HEK293 (cell line): ENCODE measurements around the gene LCE1F.

Experiments
- HOXC10 ChIP-seq: sonication (generic); formaldehyde crosslinking; IDR thresholded peaks from 2 replicates; pipeline ENCODE4 v1.8.1; 2023; ENCODE audit warnings: mild to moderate bottlenecking, missing genetic modification reagents
- ZEB2 ChIP-seq: fragments of 450-650 bp; formaldehyde crosslinking; IDR thresholded peaks from 2 replicates; pipeline ENCODE4 v1.5.1; 2016; ENCODE audit warnings: missing biosample characterization, missing genetic modification characterization
- ZNF24 ChIP-seq: fragments of 450-650 bp; formaldehyde crosslinking; IDR thresholded peaks from 2 replicates; pipeline ENCODE4 v1.5.1; 2016; ENCODE audit warnings: missing biosample characterization, missing genetic modification characterization
- ZNF274 ChIP-seq, 2 experiments: fragments of 200-500 bp in 1 of 2; fragments of 450-650 bp in 1 of 2; sonication (Bioruptor generic) in 1 of 2; formaldehyde crosslinking in 1 of 2; IDR thresholded peaks; 2 replicates each; pipeline versions ENCODE4 v1.5.1 to v1.6.1; 2014 to 2016; ENCODE audit warnings: borderline replicate concordance in 1 of 2, inconsistent platforms in 1 of 2, low read length in 1 of 2, missing biosample characterization in 1 of 2, missing genetic modification characterization in 1 of 2
- TF ChIP-seq, protein P1 (sequence below): fragments of 450-650 bp; formaldehyde crosslinking; IDR thresholded peaks from 2 replicates; pipeline ENCODE4 v1.5.1; 2016; ENCODE audit warnings: missing biosample characterization, missing genetic modification characterization
- TF ChIP-seq, protein P2 (sequence below): fragments of 450-650 bp; formaldehyde crosslinking; IDR thresholded peaks from 2 replicates; pipeline ENCODE4 v1.5.1; 2016; ENCODE audit warnings: missing biosample characterization, missing genetic modification characterization
- TF ChIP-seq, protein P3 (sequence below): fragments of 450-650 bp; IDR thresholded peaks from 2 replicates; pipeline ENCODE4 v1.5.1; 2018; ENCODE audit warnings: missing biosample characterization, missing genetic modification characterization
- TF ChIP-seq, protein P4 (sequence below): fragments of 450-650 bp; formaldehyde crosslinking; optimal IDR thresholded peaks from 2 replicates; pipeline ENCODE3; 2016; ENCODE audit warnings: missing biosample characterization, mild to moderate bottlenecking, missing genetic modification characterization

DNA sequence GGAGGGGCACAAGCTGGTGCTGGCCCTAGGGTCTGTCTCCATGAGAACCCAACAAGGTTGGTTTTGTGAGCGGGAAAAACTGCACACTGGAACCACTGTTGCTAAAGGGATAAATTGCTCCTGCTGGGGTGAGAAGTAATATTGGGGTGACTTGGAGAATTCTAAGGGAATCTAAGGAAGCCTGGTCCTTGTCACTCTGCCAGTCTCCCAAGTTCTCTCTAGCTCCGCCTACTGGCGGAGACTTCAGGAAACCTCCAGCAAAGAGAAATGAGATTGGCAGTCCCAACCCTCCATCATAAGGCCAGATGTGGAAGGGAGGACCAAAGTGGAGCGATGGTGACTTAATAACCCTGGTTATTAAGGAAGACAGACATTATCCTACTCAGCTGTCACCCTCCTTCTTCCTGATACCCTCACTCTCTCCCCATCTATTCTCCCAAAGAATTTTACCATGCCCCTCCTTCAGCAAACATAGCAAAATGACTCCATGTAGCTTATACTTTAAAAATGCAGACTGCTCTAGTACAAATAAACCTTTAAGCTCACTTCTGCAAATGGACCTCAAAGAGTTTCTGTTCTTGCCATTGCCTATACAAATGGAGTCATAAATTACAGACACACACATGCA, 2.7 kb downstream of the LCE1F start:
- TF ChIP-seq, protein P1, sequence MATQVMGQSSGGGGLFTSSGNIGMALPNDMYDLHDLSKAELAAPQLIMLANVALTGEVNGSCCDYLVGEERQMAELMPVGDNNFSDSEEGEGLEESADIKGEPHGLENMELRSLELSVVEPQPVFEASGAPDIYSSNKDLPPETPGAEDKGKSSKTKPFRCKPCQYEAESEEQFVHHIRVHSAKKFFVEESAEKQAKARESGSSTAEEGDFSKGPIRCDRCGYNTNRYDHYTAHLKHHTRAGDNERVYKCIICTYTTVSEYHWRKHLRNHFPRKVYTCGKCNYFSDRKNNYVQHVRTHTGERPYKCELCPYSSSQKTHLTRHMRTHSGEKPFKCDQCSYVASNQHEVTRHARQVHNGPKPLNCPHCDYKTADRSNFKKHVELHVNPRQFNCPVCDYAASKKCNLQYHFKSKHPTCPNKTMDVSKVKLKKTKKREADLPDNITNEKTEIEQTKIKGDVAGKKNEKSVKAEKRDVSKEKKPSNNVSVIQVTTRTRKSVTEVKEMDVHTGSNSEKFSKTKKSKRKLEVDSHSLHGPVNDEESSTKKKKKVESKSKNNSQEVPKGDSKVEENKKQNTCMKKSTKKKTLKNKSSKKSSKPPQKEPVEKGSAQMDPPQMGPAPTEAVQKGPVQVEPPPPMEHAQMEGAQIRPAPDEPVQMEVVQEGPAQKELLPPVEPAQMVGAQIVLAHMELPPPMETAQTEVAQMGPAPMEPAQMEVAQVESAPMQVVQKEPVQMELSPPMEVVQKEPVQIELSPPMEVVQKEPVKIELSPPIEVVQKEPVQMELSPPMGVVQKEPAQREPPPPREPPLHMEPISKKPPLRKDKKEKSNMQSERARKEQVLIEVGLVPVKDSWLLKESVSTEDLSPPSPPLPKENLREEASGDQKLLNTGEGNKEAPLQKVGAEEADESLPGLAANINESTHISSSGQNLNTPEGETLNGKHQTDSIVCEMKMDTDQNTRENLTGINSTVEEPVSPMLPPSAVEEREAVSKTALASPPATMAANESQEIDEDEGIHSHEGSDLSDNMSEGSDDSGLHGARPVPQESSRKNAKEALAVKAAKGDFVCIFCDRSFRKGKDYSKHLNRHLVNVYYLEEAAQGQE (tag by site-specific recombination), result no peak
- TF ChIP-seq HOXC10, result no peak
- TF ChIP-seq ZEB2 (tag by site-specific recombination), result no peak
- TF ChIP-seq, protein P2, sequence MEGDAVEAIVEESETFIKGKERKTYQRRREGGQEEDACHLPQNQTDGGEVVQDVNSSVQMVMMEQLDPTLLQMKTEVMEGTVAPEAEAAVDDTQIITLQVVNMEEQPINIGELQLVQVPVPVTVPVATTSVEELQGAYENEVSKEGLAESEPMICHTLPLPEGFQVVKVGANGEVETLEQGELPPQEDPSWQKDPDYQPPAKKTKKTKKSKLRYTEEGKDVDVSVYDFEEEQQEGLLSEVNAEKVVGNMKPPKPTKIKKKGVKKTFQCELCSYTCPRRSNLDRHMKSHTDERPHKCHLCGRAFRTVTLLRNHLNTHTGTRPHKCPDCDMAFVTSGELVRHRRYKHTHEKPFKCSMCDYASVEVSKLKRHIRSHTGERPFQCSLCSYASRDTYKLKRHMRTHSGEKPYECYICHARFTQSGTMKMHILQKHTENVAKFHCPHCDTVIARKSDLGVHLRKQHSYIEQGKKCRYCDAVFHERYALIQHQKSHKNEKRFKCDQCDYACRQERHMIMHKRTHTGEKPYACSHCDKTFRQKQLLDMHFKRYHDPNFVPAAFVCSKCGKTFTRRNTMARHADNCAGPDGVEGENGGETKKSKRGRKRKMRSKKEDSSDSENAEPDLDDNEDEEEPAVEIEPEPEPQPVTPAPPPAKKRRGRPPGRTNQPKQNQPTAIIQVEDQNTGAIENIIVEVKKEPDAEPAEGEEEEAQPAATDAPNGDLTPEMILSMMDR (tag by site-specific recombination), result no peak
- TF ChIP-seq, protein P3, sequence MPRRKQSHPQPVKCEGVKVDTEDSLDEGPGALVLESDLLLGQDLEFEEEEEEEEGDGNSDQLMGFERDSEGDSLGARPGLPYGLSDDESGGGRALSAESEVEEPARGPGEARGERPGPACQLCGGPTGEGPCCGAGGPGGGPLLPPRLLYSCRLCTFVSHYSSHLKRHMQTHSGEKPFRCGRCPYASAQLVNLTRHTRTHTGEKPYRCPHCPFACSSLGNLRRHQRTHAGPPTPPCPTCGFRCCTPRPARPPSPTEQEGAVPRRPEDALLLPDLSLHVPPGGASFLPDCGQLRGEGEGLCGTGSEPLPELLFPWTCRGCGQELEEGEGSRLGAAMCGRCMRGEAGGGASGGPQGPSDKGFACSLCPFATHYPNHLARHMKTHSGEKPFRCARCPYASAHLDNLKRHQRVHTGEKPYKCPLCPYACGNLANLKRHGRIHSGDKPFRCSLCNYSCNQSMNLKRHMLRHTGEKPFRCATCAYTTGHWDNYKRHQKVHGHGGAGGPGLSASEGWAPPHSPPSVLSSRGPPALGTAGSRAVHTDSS (tag by site-specific recombination), result no peak
- TF ChIP-seq ZNF24, result no peak
- TF ChIP-seq, protein P4, sequence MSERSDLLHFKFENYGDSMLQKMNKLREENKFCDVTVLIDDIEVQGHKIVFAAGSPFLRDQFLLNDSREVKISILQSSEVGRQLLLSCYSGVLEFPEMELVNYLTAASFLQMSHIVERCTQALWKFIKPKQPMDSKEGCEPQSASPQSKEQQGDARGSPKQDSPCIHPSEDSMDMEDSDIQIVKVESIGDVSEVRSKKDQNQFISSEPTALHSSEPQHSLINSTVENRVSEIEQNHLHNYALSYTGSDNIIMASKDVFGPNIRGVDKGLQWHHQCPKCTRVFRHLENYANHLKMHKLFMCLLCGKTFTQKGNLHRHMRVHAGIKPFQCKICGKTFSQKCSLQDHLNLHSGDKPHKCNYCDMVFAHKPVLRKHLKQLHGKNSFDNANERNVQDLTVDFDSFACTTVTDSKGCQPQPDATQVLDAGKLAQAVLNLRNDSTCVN (tag by site-specific recombination), result no peak
- no peak for TF ChIP-seq ZNF274 (IDR thresholded peaks at IDR 0.05; ENCODE audit: low read length)
- TF ChIP-seq ZNF274 (tag by site-specific recombination; IDR thresholded peaks at IDR 0.05; ENCODE audit: borderline replicate concordance), result no peak
